Dedifferentiated amniotic fluid mesenchymal stem cell (primary cell): Measurements from ENCODE around the gene TLR5.
A peak's percentile ranks its signal among the peaks of the same experiment; 100 is the strongest.

Experiments
- DNase-seq: peaks from one replicate; pipeline ENCODE4 v3.0.0-alpha.2; 2016; ENCODE audit errors: extremely low spot score

TLR5 gene

GRCh38 chr1:223150443-223150842 lies 7.4 kb upstream of the TLR5 start:
- no peak for DNase-seq

- no peak for DNase-seq
These were observed 4.8 kb upstream of the TLR5 start for GRCh38 chr1:223147873-223148272.

GRCh38 chr1:223147409-223147808 lies 4.4 kb upstream of the TLR5 start:
- no peak for DNase-seq

- no peak for DNase-seq
These were observed 3.7 kb upstream of the TLR5 start for GRCh38 chr1:223146745-223147144.

GRCh38 chr1:223144914-223145313 lies 1.9 kb upstream of the TLR5 start:
- DNase-seq: no peak

GRCh38 chr1:223144431-223144830 lies 1.4 kb upstream of the TLR5 start:
- DNase-seq: no peak

GRCh38 chr1:223143537-223144248 lies 645 bp upstream of the TLR5 start:
- DNase-seq: no peak

- no peak for DNase-seq
These were observed 779 bp downstream of the TLR5 start for GRCh38 chr1:223142269-223142668.

- DNase-seq: no peak
These were observed 2.2 kb downstream of the TLR5 start for GRCh38 chr1:223140611-223141405.

- DNase-seq: peak; percentile 34
These were observed 5.5 kb downstream of the TLR5 start for GRCh38 chr1:223137455-223138085.

GRCh38 chr1:223136086-223136485 lies 7.0 kb downstream of the TLR5 start:
- DNase-seq: no peak

GRCh38 chr1:223135176-223135942 lies 7.7 kb downstream of the TLR5 start:
- DNase-seq: peak; percentile 57

GRCh38 chr1:223133824-223134435 lies 9.1 kb downstream of the TLR5 start:
- peak; percentile 82 for DNase-seq

- DNase-seq: no peak
These were observed 9.7 kb downstream of the TLR5 start for GRCh38 chr1:223133306-223133823.

GRCh38 chr1:223129229-223129901 lies 13.7 kb downstream of the TLR5 start:
- DNase-seq: no peak

GRCh38 chr1:223126741-223127140 lies 16.3 kb downstream of the TLR5 start:
- DNase-seq: no peak

GRCh38 chr1:223125766-223126165 lies 17.3 kb downstream of the TLR5 start:
- no peak for DNase-seq

- DNase-seq: no peak
These were observed 19.9 kb downstream of the TLR5 start for GRCh38 chr1:223123011-223123610.

- DNase-seq: no peak
These were observed 24.6 kb downstream of the TLR5 start for GRCh38 chr1:223118418-223118817.

GRCh38 chr1:223116950-223117349 lies 26.1 kb downstream of the TLR5 start:
- no peak for DNase-seq
